ENCODE results near the gene CASP2.

Gene CASP2

DNA sequence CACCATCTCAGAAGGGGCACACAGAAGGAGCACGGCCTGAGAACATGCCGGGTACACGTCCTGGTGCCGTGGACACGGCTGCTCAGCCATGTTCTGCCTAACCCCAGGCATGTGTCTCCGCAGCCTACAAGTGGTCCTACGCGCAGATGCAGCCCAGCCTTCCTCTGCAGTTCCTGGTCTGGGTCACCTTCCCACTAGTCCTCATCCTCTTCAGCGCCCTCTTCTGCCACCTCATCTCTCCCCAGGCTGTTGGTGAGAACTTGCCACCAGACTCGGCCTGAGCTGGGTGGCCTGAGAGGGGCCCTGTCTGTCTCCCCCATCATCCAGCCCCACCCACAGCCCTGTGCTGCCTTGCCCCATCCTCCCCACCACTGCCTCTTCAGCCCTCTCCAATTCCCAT, 33.1 kb downstream of the CASP2 start:
- Histone ChIP-seq H2AFZ (ENCODE audit: low read length) (no peak overlapping the region), H3K27ac (ENCODE audit: low read depth, low read length, poor library complexity, severe bottlenecking) (no peak overlapping the region), H3K4me3 (ENCODE audit: low read depth, low read length, poor library complexity, severe bottlenecking) (no peak overlapping the region), H3K36me3 (ENCODE audit: insufficient read depth, low read length) (no peaks in the 10 kb centered on the region), H3K9me3 (ENCODE audit: low read length) (no peaks in the 10 kb centered on the region), H3K9ac (ENCODE audit: low read length) (no peak overlapping the region), H4K20me1 (ENCODE audit: insufficient read depth, low read length) (no peaks in the 10 kb centered on the region), H3K27me3 (ENCODE audit: insufficient read depth, low read length) (no peaks in the 10 kb centered on the region), H3K4me2 (ENCODE audit: low read length) (no peak overlapping the region), H3K4me1 (ENCODE audit: insufficient read depth, low read length, severe bottlenecking) (no peaks in the 10 kb centered on the region), H3F3A (ENCODE audit: insufficient read depth, low read length) (no peaks in the 10 kb centered on the region), H3K79me2 (ENCODE audit: insufficient read depth, low read length) (no peaks in the 10 kb centered on the region), H3K9me2 (ENCODE audit: low read depth, low read length) (no peaks in the 10 kb centered on the region)
- TF ChIP-seq, protein P1, sequence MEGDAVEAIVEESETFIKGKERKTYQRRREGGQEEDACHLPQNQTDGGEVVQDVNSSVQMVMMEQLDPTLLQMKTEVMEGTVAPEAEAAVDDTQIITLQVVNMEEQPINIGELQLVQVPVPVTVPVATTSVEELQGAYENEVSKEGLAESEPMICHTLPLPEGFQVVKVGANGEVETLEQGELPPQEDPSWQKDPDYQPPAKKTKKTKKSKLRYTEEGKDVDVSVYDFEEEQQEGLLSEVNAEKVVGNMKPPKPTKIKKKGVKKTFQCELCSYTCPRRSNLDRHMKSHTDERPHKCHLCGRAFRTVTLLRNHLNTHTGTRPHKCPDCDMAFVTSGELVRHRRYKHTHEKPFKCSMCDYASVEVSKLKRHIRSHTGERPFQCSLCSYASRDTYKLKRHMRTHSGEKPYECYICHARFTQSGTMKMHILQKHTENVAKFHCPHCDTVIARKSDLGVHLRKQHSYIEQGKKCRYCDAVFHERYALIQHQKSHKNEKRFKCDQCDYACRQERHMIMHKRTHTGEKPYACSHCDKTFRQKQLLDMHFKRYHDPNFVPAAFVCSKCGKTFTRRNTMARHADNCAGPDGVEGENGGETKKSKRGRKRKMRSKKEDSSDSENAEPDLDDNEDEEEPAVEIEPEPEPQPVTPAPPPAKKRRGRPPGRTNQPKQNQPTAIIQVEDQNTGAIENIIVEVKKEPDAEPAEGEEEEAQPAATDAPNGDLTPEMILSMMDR (IDR thresholded peaks at IDR 0.05; ENCODE audit: low read length) = no peak; the same call in 1 of the 2 replicates
- TF ChIP-seq EZH2 (IDR thresholded peaks at IDR 0.05; ENCODE audit: borderline replicate concordance, low read length) = no peak

DNA sequence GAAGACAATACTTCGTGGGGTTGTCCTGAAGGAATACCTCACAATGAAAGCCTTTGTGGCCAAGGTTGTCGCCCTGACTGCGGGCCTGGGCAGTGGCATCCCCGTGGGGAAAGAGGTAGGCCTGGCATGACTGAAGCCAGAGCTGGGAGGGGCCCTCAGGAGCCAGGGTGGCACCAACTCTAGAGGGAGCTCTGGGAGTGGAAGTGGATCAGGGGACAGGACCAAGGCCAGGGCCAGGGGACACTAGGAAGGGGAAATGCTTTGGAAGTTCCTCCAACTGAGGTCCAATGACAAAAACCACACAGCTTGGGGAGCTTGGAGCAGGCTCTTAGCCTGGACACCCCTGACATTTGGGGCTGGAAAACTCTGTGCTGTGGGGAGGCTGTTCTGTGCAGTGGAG, 33.6 kb downstream of the CASP2 start:
- Histone ChIP-seq H3K27ac (ENCODE audit: low read depth, low read length, poor library complexity, severe bottlenecking) (no peak overlapping the region), H2AFZ (ENCODE audit: low read length) (no peak overlapping the region), H3K9me2 (ENCODE audit: low read depth, low read length) (no peaks in the 10 kb centered on the region), H3K36me3 (ENCODE audit: insufficient read depth, low read length) (no peaks in the 10 kb centered on the region), H3K79me2 (ENCODE audit: insufficient read depth, low read length) (no peaks in the 10 kb centered on the region), H3K27me3 (ENCODE audit: insufficient read depth, low read length) (no peaks in the 10 kb centered on the region), H3K4me3 (ENCODE audit: low read depth, low read length, poor library complexity, severe bottlenecking) (no peak overlapping the region), H3K4me2 (ENCODE audit: low read length) (no peak overlapping the region), H3K9ac (ENCODE audit: low read length) (no peak overlapping the region), H3K9me3 (ENCODE audit: low read length) (no peaks in the 10 kb centered on the region), H3F3A (ENCODE audit: insufficient read depth, low read length) (no peaks in the 10 kb centered on the region), H3K4me1 (ENCODE audit: insufficient read depth, low read length, severe bottlenecking) (no peaks in the 10 kb centered on the region), H4K20me1 (ENCODE audit: insufficient read depth, low read length) (no peaks in the 10 kb centered on the region)
- TF ChIP-seq, protein P1 (IDR thresholded peaks at IDR 0.05; ENCODE audit: low read length) = no peak
- TF ChIP-seq EZH2 (IDR thresholded peaks at IDR 0.05; ENCODE audit: borderline replicate concordance, low read length) = no peak

DNA sequence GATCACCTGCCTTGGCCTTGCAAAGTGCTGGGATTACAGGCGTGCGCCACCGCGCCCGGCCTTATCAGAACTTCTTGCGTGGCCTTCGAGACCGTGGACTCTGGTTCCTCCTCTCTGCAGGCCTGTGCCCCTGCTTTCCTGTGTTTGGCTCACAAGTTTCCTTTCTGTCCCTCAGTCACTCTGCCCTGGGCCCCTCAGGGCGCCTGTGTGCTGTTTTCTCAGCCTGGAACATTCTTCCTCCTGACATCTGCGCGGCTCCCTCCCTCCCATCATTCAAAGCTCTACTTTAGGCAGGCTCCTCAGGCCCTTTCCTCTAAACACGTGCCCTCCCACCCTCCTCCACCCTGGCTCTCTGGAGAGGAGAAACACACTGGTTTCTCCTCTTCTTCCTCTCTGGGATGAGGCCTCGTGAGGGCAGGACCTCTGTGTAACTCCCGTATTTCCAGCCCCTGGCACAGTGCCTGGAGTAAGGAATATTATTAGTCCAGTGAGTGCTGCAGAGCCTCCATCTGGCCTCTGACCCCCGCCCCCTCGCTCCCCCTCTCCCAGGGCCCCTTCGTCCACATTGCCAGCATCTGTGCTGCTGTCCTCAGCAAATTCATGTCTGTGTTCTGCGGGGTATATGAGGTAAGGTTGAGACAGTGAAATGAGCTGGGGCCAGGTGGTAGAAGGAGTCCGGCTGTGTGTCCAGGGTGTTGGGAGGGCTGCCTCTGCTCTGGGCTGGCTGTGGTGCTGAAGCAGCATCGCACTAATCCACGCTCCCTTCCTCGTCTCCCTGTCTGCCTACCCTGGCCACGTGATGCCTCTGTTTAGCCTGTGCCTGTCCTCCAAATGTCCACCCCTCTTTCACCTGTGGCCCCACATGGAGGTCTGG, 34.8 kb downstream of the CASP2 start:
- H3K9ac ChIP-seq (ENCODE audit: low read length) = no peak overlapping the region
- no peaks in the 10 kb centered on the region for H3K4me1 ChIP-seq (ENCODE audit: insufficient read depth, low read length, severe bottlenecking)
- H3K9me2 ChIP-seq (ENCODE audit: low read depth, low read length) = no peaks in the 10 kb centered on the region
- TF ChIP-seq EZH2 (IDR thresholded peaks at IDR 0.05; ENCODE audit: borderline replicate concordance, low read length) = no peak
- TF ChIP-seq, protein P1 (IDR thresholded peaks at IDR 0.05; ENCODE audit: low read length) = no peak
- H3F3A ChIP-seq (ENCODE audit: insufficient read depth, low read length) = no peaks in the 10 kb centered on the region
- H3K36me3 ChIP-seq (ENCODE audit: insufficient read depth, low read length) = no peaks in the 10 kb centered on the region
- no peak overlapping the region for H3K4me3 ChIP-seq (ENCODE audit: low read depth, low read length, poor library complexity, severe bottlenecking)
- H3K27ac ChIP-seq (ENCODE audit: low read depth, low read length, poor library complexity, severe bottlenecking) = no peak overlapping the region
- no peaks in the 10 kb centered on the region for H3K9me3 ChIP-seq (ENCODE audit: low read length)
- no peaks in the 10 kb centered on the region for H3K27me3 ChIP-seq (ENCODE audit: insufficient read depth, low read length)
- no peak overlapping the region for H2AFZ ChIP-seq (ENCODE audit: low read length)
- no peak overlapping the region for H3K4me2 ChIP-seq (ENCODE audit: low read length)
- no peaks in the 10 kb centered on the region for H4K20me1 ChIP-seq (ENCODE audit: insufficient read depth, low read length)
- H3K79me2 ChIP-seq (ENCODE audit: insufficient read depth, low read length) = no peaks in the 10 kb centered on the region
